Measurements from ENCODE around the gene C7orf25.

- TF ChIP-seq CTCF (IDR thresholded peaks at IDR 0.05) = peak in 1 of 6 experiments; percentile 11
- peak in 1 of 2 donors; percentile 31 for TF ChIP-seq POLR2A (IDR thresholded peaks at IDR 0.05)
Observed at GRCh38 chr7:42911454-42912447, at the start of gene C7orf25.
